H1 (cell line): Measurements from ENCODE around the gene TYRO3. TPM values are rescaled to one million over a fixed set of nuclear protein-coding genes. Genes with fewer than 3 reads are reported as not detected.
A peak's percentile ranks its signal among the peaks of the same experiment; 100 is the strongest.

Source experiments
- CTCF ChIA-PET: fragments of 300-600 bp; sonication (Branson Sonifier 250); formaldehyde crosslinking; loops from one replicate; lab custom pipeline; 2021; ENCODE audit not compliant: partially characterized antibody; lab: Charles Lee
- POLR2A ChIA-PET: fragments of 300-600 bp; sonication (Branson Sonifier 250); formaldehyde crosslinking; loops from one replicate; lab custom pipeline; 2021; ENCODE audit warnings: inconsistent platforms; ENCODE audit not compliant: partially characterized antibody; lab: Charles Lee
- DNase-seq, 2 experiments: peaks; one replicate each; pipeline versions ENCODE4 v3.0.0 to v3.0.0-alpha.2; 2010 to 2022; ENCODE audit warnings: low spot score in 2 of 2, low read depth in 1 of 2, mixed read lengths in 1 of 2
- FAIRE-seq: peaks from 2 replicates; lab custom pipeline; 2011; peaks lifted over from hg19 to GRCh38; lab: Jason Lieb, UNC
- H2AFZ ChIP-seq: 2 replicates; pipeline ENCODE4 v1.8.1; 2012; ENCODE audit warnings: low read length, inconsistent platforms
- H2AK5ac ChIP-seq: 2 replicates; pipeline ENCODE4 v1.6.1; 2013; ENCODE audit warnings: low read depth, low read length
- H2BK120ac ChIP-seq: replicated peaks from 2 replicates; pipeline ENCODE3; 2013; ENCODE audit warnings: low read depth, low read length, inconsistent platforms
- H2BK12ac ChIP-seq: 2 replicates; pipeline ENCODE4 v1.6.1; 2013; ENCODE audit warnings: low read depth, low read length
- H2BK15ac ChIP-seq: 2 replicates; pipeline ENCODE4 v1.6.1; 2013; ENCODE audit warnings: low read length
- H2BK20ac ChIP-seq: 2 replicates; pipeline ENCODE4 v1.6.1; 2013; ENCODE audit warnings: low read length
- H2BK5ac ChIP-seq: 2 replicates; pipeline ENCODE4 v1.6.1; 2013; ENCODE audit warnings: low read depth, low read length
- H3K14ac ChIP-seq: 2 replicates; pipeline ENCODE4 v1.6.1; 2013; ENCODE audit warnings: inconsistent platforms; ENCODE audit not compliant: insufficient read length
- H3K18ac ChIP-seq: 2 replicates; pipeline ENCODE4 v1.6.1; 2013; ENCODE audit warnings: low read length; ENCODE audit errors: extremely low read depth
- H3K23ac ChIP-seq: 2 replicates; pipeline ENCODE4 v1.6.1; 2013; ENCODE audit warnings: inconsistent platforms; ENCODE audit not compliant: insufficient read length
- H3K23me2 ChIP-seq: 2 replicates; pipeline ENCODE4 v1.6.1; 2013; ENCODE audit warnings: low read depth, low read length
- H3K27ac ChIP-seq: 2 replicates; pipeline ENCODE4 v1.6.1; 2011; ENCODE audit warnings: low read depth, low read length, inconsistent platforms
- H3K27me3 ChIP-seq, 4 experiments: replicated peaks in 1 of 4; 1 replicate in 1 of 4; 2 replicates in 3 of 4; pipeline versions ENCODE4 v1.6.1 to v1.8.1; 2011 to 2013; ENCODE audit warnings: low read length in 3 of 4, mild to moderate bottlenecking in 3 of 4, inconsistent platforms in 2 of 4, mixed read lengths in 2 of 4, moderate library complexity in 1 of 4; ENCODE audit not compliant: control insufficient read depth in 3 of 4, insufficient read depth in 3 of 4; ENCODE audit errors: extremely low read depth in 1 of 4
- H3K36me3 ChIP-seq, 4 experiments: 2 replicates each; pipeline versions ENCODE4 v1.6.1 to v1.8.1; 2011 to 2013; ENCODE audit warnings: mild to moderate bottlenecking in 4 of 4, low read length in 3 of 4, moderate library complexity in 2 of 4, control low read depth in 1 of 4, inconsistent platforms in 1 of 4; ENCODE audit not compliant: insufficient read depth in 4 of 4, control insufficient read depth in 2 of 4
- H3K4ac ChIP-seq: replicated peaks from 2 replicates; pipeline ENCODE3; 2013; ENCODE audit warnings: low read length, low read depth, mixed read lengths, inconsistent platforms; ENCODE audit not compliant: insufficient read length
- H3K4me1 ChIP-seq, 4 experiments: replicated peaks in 1 of 4; 1 replicate in 1 of 4; 2 replicates in 3 of 4; pipeline versions ENCODE4 v1.6.1 to v1.8.1; 2011 to 2013; ENCODE audit warnings: low read length in 3 of 4, inconsistent platforms in 2 of 4, mixed read lengths in 1 of 4; ENCODE audit not compliant: insufficient read depth in 4 of 4, control insufficient read depth in 3 of 4
- H3K4me2 ChIP-seq, 2 experiments: 2 replicates each; pipeline versions ENCODE4 v1.6.1 to v1.8.1; 2011 to 2013; ENCODE audit warnings: low read depth in 2 of 2, low read length in 2 of 2, control low read depth in 1 of 2, inconsistent platforms in 1 of 2, mild to moderate bottlenecking in 1 of 2; ENCODE audit not compliant: insufficient read depth in 1 of 2
- H3K4me3 ChIP-seq, 4 experiments: fragments of 200-600, 300-600 bp in 1 of 4; sonication (generic), shearing (Covaris generic), sonication (Bioruptor Twin) in 1 of 4; 2 replicates each; pipeline versions ENCODE4 v1.5.1 to v1.8.1; 2011 to 2016; ENCODE audit warnings: low read length in 4 of 4, low read depth in 3 of 4, control low read depth in 2 of 4, inconsistent platforms in 2 of 4, mild to moderate bottlenecking in 2 of 4, mixed read lengths in 1 of 4, moderate library complexity in 1 of 4; ENCODE audit not compliant: insufficient read depth in 2 of 4; ENCODE audit errors: extremely low read depth in 1 of 4
- H3K56ac ChIP-seq: replicated peaks from 2 replicates; pipeline ENCODE3; 2013; ENCODE audit warnings: low read depth, mild to moderate bottlenecking, mixed read lengths, low read length, inconsistent platforms; ENCODE audit not compliant: insufficient read length
- H3K79me1 ChIP-seq: 2 replicates; pipeline ENCODE4 v1.6.1; 2013; ENCODE audit warnings: low read depth, low read length, control low read depth
- H3K79me2 ChIP-seq, 2 experiments: 2 replicates each; pipeline versions ENCODE4 v1.6.1 to v1.8.1; 2012 to 2013; ENCODE audit warnings: low read length in 2 of 2, mild to moderate bottlenecking in 2 of 2, inconsistent platforms in 1 of 2; ENCODE audit not compliant: insufficient read depth in 2 of 2, control insufficient read depth in 1 of 2
- H3K9ac ChIP-seq, 4 experiments: replicated peaks in 1 of 4; 1 replicate in 1 of 4; 2 replicates in 3 of 4; pipeline versions ENCODE4 v1.6.1 to v1.8.1; 2011 to 2013; ENCODE audit warnings: low read depth in 3 of 4, low read length in 3 of 4, control low read depth in 2 of 4, mild to moderate bottlenecking in 2 of 4, moderate library complexity in 2 of 4, inconsistent platforms in 1 of 4; ENCODE audit errors: extremely low read depth in 1 of 4
- H3K9me3 ChIP-seq, 2 experiments: 2 replicates each; pipeline versions ENCODE4 v1.6.1 to v1.8.1; 2012 to 2013; ENCODE audit warnings: mild to moderate bottlenecking in 2 of 2, moderate library complexity in 2 of 2, control low read depth in 1 of 2, inconsistent platforms in 1 of 2, low read depth in 1 of 2, low read length in 1 of 2, mixed read lengths in 1 of 2; ENCODE audit not compliant: insufficient read depth in 2 of 2
- H4K20me1 ChIP-seq, 2 experiments: replicated peaks in 1 of 2; 2 replicates each; pipeline versions ENCODE3 to v1.8.1; 2011 to 2013; ENCODE audit warnings: inconsistent platforms in 2 of 2, low read length in 2 of 2, mild to moderate bottlenecking in 1 of 2; ENCODE audit not compliant: insufficient read depth in 2 of 2, control insufficient read depth in 1 of 2
- H4K5ac ChIP-seq: 2 replicates; pipeline ENCODE4 v1.6.1; 2013; ENCODE audit warnings: low read length, low read depth, mixed read lengths, inconsistent platforms; ENCODE audit not compliant: insufficient read length
- H4K8ac ChIP-seq: 2 replicates; pipeline ENCODE4 v1.8.0; 2013; ENCODE audit warnings: mild to moderate bottlenecking, moderate library complexity, low read length, inconsistent platforms; ENCODE audit not compliant: insufficient read depth; ENCODE audit errors: extremely low read depth
- H4K91ac ChIP-seq: replicated peaks from 2 replicates; pipeline ENCODE3; 2013; ENCODE audit warnings: low read length, mixed read lengths, inconsistent platforms; ENCODE audit not compliant: insufficient read length
- ASH2L ChIP-seq: fragments of 200-600, 300-600 bp; sonication (generic); IDR thresholded peaks from one replicate; pipeline ENCODE4 v1.7.1; 2017; ENCODE audit warnings: low read length
- CBX8 ChIP-seq: fragments of 300-800, 300-1000 bp; sonication (generic); IDR thresholded peaks from 2 replicates; pipeline ENCODE4 v1.7.1; 2016; ENCODE audit warnings: low read depth, low read length, borderline replicate concordance
- E2F6 ChIP-seq: IDR thresholded peaks from 2 replicates; pipeline ENCODE4 v1.6.1; 2012; ENCODE audit warnings: inconsistent platforms
- EZH2 ChIP-seq: fragments of 200-600 bp; sonication (generic); IDR thresholded peaks from 2 replicates; pipeline ENCODE4 v1.7.1; 2012; ENCODE audit warnings: low read depth, mild to moderate bottlenecking, moderate library complexity, low read length, inconsistent platforms; ENCODE audit not compliant: severe bottlenecking
- HDAC6 ChIP-seq: IDR thresholded peaks from one replicate; pipeline ENCODE4 v1.7.1; 2012; ENCODE audit warnings: low read depth, mild to moderate bottlenecking, inconsistent platforms, low read length, moderate library complexity
- YY1 ChIP-seq: IDR thresholded peaks from 2 replicates; pipeline ENCODE4 v1.6.1; 2011; ENCODE audit warnings: low read depth, mild to moderate bottlenecking, low read length
- WGBS, 2 experiments: shearing (Covaris generic) in 1 of 2; methylation state at CpG; one replicate each; pipeline versions ENCODE4 v1.1.6 to v1.1.7; 2013 to 2015; ENCODE audit warnings: low lambda C conversion rate in 2 of 2, mixed read lengths in 2 of 2, inconsistent platforms in 1 of 2, low coverage in 1 of 2, missing lambda C conversion rate in 1 of 2; ENCODE audit not compliant: insufficient replicate concordance in 2 of 2, insufficient coverage in 1 of 2, insufficient read length in 1 of 2; ENCODE audit errors: extremely low coverage in 1 of 2, missing lambda C conversion rate in 1 of 2; 5-methylcytosine and 5-hydroxymethylcytosine counted together
- polyA plus RNA-seq, 7 experiments: library from polyadenylated mRNA; depleted of rRNA in 3 of 7; stranded (reverse) in 5 of 7; unstranded in 2 of 7; fragments of >200 nt in 5 of 7; fragments of 200-250 nt in 2 of 7; gene quantifications; 1 replicate in 5 of 7; 2 replicates in 1 of 7; 4 replicates in 1 of 7; pipeline versions ENCODE4 v1.2.1 to v1.2.3, GENCODE V29; 2011 to 2013; ENCODE audit warnings: missing spikeins in 2 of 7, mixed read lengths in 2 of 7
- total RNA-seq: library from RNA; stranded (reverse); fragmentation: NEBNext Ultra II Directional; extraction: Animal tissue kit (Norgen Biotek cat#: 25700); gene quantifications from 2 replicates; pipeline ENCODE4 v1.2.1, GENCODE V29; 2021
- TF ChIP-seq, protein P1 (sequence below): IDR thresholded peaks from 2 replicates; pipeline ENCODE4 v1.6.1; 2011; ENCODE audit warnings: low read length, improper control_type of control experiment
- TF ChIP-seq, protein P2 (sequence below): IDR thresholded peaks from 2 replicates; pipeline ENCODE4 v1.6.1; 2012; ENCODE audit warnings: inconsistent platforms

The TYRO3 gene
- total and polyA plus RNA-seq, 2 of the 8 experiments (the other 6 are each of a cell fraction or from before 2014, with no cell fraction given) = 82.7 to 98.8 TPM

DNA sequence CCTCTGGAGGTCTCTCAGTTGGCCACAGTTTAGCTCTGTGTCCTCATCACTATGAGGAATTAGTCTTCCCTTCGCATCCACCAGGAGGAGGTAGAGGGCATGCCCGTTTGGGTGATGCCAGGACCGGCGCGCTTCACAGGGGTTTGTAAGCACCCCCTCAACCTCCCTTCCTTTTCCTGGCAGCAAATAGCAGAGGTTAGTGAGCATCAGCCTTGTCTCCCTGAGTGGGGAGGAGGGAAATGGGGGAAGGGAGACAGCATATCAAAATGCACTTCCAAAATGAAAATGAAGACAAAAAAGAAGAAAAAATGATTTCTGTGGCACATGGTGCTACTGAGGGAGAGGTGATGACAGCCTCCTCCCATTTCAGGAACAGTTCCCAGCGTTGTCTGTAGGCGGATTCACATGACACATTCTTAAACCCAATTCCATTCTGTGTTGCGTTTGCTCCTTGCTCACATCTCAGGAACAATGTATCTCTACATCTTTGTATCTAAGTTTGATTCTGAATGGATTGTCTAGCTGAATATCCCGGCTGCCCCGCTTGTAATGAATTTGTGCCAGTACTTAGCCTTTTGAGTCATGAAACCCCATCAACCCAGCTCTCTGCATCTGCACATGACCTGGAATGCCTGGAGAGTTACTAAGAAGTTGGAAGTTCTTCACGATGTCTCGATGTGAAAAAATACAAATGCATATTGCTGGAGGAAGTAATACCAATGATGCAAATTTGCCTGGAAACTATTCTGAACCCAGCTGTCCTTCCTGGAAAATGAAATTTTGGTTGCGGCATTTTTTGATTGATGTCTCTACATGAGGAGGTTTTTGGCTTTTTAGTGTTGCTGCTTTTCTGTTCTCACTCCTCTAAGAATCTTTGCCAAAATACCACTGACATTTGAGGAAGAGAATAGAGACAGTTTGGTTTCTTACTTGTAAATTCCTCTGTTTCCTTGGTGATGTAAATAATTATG lies 45.2 kb downstream of the TYRO3 start:
- no peak overlapping the region for H3K18ac ChIP-seq
- H2BK15ac ChIP-seq = no peak overlapping the region
- H3K9me3 ChIP-seq = peaks cover 0 to 3% of the 10 kb centered on the region in 2 experiments; a peak in 1 of 4 replicates
- CTCF ChIA-PET = interaction anchor here (0.6 to 2.6 kb wide), 59 partner anchors 7 to 411 kb away, joined by 3 to 29 read pairs (median 4); partner anchors contain the start of genes MAPKBP1 and MGA
- H3K27ac ChIP-seq = no peak overlapping the region
- no peak overlapping the region for H4K8ac ChIP-seq
- peak overlapping the region; percentile 32 to 63; a peak in 3 of 4 replicates for H3K4me2 ChIP-seq
- H2BK5ac ChIP-seq = no peak overlapping the region
- WGBS, 2 experiments = 37% methylated on average over 13 of the region's 13 CpGs; no CpG with 5 or more reads in 1 of the 2 experiments
- H4K20me1 ChIP-seq = no peaks in the 10 kb centered on the region
- peaks cover 0 to 6% (median 3%) of the 10 kb centered on the region in 4 experiments; a peak in 2 of 7 replicates for H3K4me1 ChIP-seq
- H3K79me2 ChIP-seq = no peaks in the 10 kb centered on the region
- no peak overlapping the region for H2BK120ac ChIP-seq
- H3K4ac ChIP-seq = no peak overlapping the region
- H3K36me3 ChIP-seq = no peaks in the 10 kb centered on the region
- DNase-seq (peak; percentile 54 to 82), FAIRE-seq (peak; percentile 95)
- H2AK5ac ChIP-seq = no peak overlapping the region
- H2AFZ ChIP-seq = peak overlapping the region; percentile 91
- H3K27me3 ChIP-seq = no peaks in the 10 kb centered on the region
- POLR2A ChIA-PET = interaction anchor here (0.6 to 2.1 kb wide), 8 partner anchors 17 to 112 kb away, joined by 3 to 11 read pairs (median 4); no protein-coding TSS in a partner anchor
- H3K23me2 ChIP-seq = no peaks in the 10 kb centered on the region
- H3K4me3 ChIP-seq = peak overlapping the region in 1 of 4 experiments; percentile 41; a peak in 2 of 8 replicates
- no peak overlapping the region for H4K91ac ChIP-seq
- H3K14ac ChIP-seq = no peak overlapping the region
- H2BK12ac ChIP-seq = peak overlapping the region; percentile 5; the same call in 1 of the 2 replicates
- no peak overlapping the region for H2BK20ac ChIP-seq
- no peak overlapping the region for H3K23ac ChIP-seq
- H3K79me1 ChIP-seq = no peaks in the 10 kb centered on the region
- H3K9ac ChIP-seq = no peak overlapping the region
- no peak overlapping the region for H3K56ac ChIP-seq
- H4K5ac ChIP-seq = no peak overlapping the region
- TF ChIP-seq E2F6 = peak; percentile 36; the same call in 1 of the 2 replicates
- TF ChIP-seq, protein P1, sequence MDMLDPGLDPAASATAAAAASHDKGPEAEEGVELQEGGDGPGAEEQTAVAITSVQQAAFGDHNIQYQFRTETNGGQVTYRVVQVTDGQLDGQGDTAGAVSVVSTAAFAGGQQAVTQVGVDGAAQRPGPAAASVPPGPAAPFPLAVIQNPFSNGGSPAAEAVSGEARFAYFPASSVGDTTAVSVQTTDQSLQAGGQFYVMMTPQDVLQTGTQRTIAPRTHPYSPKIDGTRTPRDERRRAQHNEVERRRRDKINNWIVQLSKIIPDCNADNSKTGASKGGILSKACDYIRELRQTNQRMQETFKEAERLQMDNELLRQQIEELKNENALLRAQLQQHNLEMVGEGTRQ = no peak
- TF ChIP-seq, protein P2, sequence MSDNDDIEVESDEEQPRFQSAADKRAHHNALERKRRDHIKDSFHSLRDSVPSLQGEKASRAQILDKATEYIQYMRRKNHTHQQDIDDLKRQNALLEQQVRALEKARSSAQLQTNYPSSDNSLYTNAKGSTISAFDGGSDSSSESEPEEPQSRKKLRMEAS = peak; percentile 72
- peak; percentile 38 for TF ChIP-seq ASH2L
- no peak for TF ChIP-seq CBX8
- TF ChIP-seq HDAC6 = no peak
- no peak for TF ChIP-seq EZH2
- no peak for TF ChIP-seq YY1
